Activated CD4-positive, alpha-beta T cell treated with anti-CD3 and anti-CD28 coated beads, Interleukin-2, amount 10 ng/mL, durations not matched to agents 24 days and 14 days (primary cell): Measurements from ENCODE around the gene TTC3. TPM values are rescaled to one million over a fixed set of nuclear protein-coding genes. Genes with fewer than 3 reads are reported as not detected.

ENCODE experiments used
- DNase-seq: peaks from one replicate; pipeline ENCODE4 v3.0.0; 2022
- H3K27ac Mint-ChIP-seq: one replicate; pipeline ENCODE4 v1.8.0; 2022; ENCODE audit warnings: mild to moderate bottlenecking, mixed read lengths
- H3K27me3 Mint-ChIP-seq: one replicate; pipeline ENCODE4 v1.8.0; 2022; ENCODE audit warnings: mixed read lengths
- H3K36me3 Mint-ChIP-seq: one replicate; pipeline ENCODE4 v1.8.0; 2022; ENCODE audit warnings: low read depth, mild to moderate bottlenecking, mixed read lengths
- H3K4me1 Mint-ChIP-seq: one replicate; pipeline ENCODE4 v1.8.0; 2021; ENCODE audit warnings: mixed read lengths
- H3K4me3 Mint-ChIP-seq: one replicate; pipeline ENCODE4 v1.8.0; 2022; ENCODE audit warnings: mild to moderate bottlenecking, moderate library complexity, mixed read lengths
- H3K9me3 Mint-ChIP-seq: one replicate; pipeline ENCODE4 v1.8.0; 2021; ENCODE audit warnings: mixed read lengths
- intact Hi-C: fragments of 100-400 bp; cut with micrococcal nuclease; formaldehyde crosslinking; loops from one replicate; pipeline ENCODE4 v1.15.1; 2023
- total RNA-seq: library from RNA; stranded (reverse); gene quantifications from 2 replicates; pipeline ENCODE4 v1.2.3, GENCODE V29; 2022

The TTC3 gene
- total RNA-seq, 1 donor from 2014 or later: 62.4 TPM

DNA sequence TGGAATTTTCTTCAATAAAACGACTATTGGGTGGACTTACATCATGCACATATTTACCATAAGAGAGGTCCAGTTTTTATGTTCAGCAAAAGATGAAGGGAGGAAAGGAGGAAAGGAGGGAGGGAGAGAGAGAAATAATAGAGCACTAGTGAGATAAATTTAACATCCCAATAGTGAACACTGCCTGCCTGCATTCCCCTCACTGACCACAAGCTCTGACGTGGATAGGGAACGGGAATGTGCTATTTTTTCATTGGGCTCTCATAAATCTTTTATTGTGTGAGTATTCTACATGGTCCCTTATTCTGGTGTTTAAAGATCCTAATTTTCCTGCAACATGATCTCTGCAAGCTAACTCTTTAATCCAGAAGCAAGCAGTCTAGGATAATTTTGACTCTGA lies 82.1 kb downstream of the TTC3 start:
- H3K27ac Mint-ChIP-seq: no peak overlapping the region
- intact Hi-C loops: no loop called here
- DNase-seq: no peak
- peaks cover 51% of the 10 kb centered on the region for H3K36me3 Mint-ChIP-seq
- peaks cover 8% of the 10 kb centered on the region for H3K4me1 Mint-ChIP-seq
- no peaks in the 10 kb centered on the region for H3K9me3 Mint-ChIP-seq
- H3K4me3 Mint-ChIP-seq: no peak overlapping the region
- no peaks in the 10 kb centered on the region for H3K27me3 Mint-ChIP-seq

GRCh38 chr21:37157938-37158337 lies 84.9 kb downstream of the TTC3 start:
- Mint-ChIP-seq H3K27ac (no peak overlapping the region), H3K4me3 (no peak overlapping the region), H3K9me3 (no peaks in the 10 kb centered on the region), H3K4me1 (peaks cover 8% of the 10 kb centered on the region), H3K36me3 (peaks cover 50% of the 10 kb centered on the region), H3K27me3 (no peaks in the 10 kb centered on the region)
- DNase-seq: no peak
- intact Hi-C loops: no loop called here

DNA sequence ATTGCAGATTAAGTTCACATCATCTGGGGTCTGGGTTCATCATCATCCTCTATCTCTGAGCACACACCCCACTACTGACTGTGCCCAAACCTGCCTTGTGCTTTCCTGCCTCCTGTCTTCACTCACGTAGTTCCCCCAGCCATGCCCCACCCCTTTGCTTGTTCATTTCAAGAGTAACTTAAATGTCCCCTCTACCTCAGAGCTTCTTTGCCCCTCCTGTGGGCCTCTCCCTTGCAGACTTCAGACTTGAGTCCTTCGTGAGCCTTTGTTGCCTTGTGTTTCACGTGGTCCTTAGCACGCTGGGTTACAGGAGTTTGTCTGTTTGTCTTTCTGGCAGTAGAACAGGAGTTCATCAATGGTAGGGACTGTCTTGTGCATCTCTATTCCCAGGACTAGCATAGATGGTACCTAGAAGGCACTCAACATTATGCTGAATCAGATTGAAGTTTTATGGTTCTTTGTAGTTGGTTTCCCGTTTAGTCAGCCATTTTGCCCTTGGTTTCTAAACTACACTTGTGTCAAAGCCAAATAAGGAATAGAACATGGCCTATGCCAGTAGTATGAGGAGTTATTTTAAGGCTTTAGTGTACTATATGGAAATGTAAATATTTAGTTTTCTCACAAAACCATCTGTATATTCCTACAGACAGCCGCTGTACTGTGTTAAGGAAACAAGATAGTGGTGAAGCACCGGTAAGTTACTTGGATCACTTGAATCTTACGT lies 86.2 kb downstream of the TTC3 start:
- Mint-ChIP-seq H3K36me3 (peaks cover 52% of the 10 kb centered on the region), H3K9me3 (no peaks in the 10 kb centered on the region), H3K27ac (peak overlapping the region; percentile 55), H3K4me1 (peaks cover 8% of the 10 kb centered on the region), H3K4me3 (no peak overlapping the region), H3K27me3 (no peaks in the 10 kb centered on the region)
- intact Hi-C loops: no loop called here
- DNase-seq: peak; percentile 63

- DNase-seq: no peak
- Mint-ChIP-seq H3K27ac (no peak overlapping the region), H3K9me3 (no peaks in the 10 kb centered on the region), H3K27me3 (no peaks in the 10 kb centered on the region), H3K36me3 (peaks cover 53% of the 10 kb centered on the region), H3K4me1 (peaks cover 8% of the 10 kb centered on the region), H3K4me3 (no peak overlapping the region)
- intact Hi-C loops: no loop called here
Measured at GRCh38 chr21:37159949-37160348, 86.9 kb downstream of the TTC3 start.

DNA sequence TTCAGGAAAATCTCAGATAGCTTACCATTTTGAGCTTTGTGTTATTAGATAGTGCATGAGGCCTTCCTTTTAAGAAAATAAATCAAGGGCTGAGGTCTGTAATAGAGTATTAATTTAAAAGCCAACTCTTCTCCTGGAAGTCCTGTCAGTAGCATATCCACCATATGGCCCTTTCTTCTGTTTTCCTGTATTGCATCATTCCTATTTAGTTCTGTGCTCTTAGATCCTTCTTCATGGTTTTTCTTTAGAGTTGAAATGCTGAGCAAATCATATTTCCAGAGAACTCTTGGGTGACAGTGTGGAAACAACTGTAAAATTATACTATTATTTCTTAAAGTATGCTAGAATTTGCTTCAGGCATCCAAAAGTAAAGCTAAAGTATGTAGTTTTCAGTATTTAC lies 91.7 kb downstream of the TTC3 start:
- peaks cover 31% of the 10 kb centered on the region for H3K36me3 Mint-ChIP-seq
- H3K4me3 Mint-ChIP-seq: no peak overlapping the region
- H3K4me1 Mint-ChIP-seq: peaks cover 2% of the 10 kb centered on the region
- no peaks in the 10 kb centered on the region for H3K9me3 Mint-ChIP-seq
- intact Hi-C loops: no loop called here
- no peak for DNase-seq
- no peaks in the 10 kb centered on the region for H3K27me3 Mint-ChIP-seq
- no peak overlapping the region for H3K27ac Mint-ChIP-seq

DNA sequence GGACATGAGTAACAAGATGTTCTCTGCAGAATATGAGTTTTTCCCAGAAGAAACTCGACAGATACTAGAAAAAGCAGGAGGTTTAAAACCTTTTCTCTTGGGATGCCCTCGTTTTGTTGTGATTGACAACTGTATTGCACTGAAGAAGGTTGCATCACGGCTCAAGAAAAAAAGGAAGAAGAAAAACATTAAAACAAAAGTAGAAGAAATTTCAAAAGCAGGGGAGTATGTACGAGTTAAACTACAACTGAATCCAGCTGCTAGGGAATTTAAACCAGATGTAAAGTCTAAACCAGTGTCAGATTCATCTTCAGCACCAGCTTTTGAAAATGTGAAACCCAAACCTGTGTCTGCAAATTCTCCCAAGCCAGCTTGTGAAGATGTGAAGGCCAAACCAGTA lies 92.5 kb downstream of the TTC3 start:
- H3K4me1 Mint-ChIP-seq: peaks cover 7% of the 10 kb centered on the region

DNA sequence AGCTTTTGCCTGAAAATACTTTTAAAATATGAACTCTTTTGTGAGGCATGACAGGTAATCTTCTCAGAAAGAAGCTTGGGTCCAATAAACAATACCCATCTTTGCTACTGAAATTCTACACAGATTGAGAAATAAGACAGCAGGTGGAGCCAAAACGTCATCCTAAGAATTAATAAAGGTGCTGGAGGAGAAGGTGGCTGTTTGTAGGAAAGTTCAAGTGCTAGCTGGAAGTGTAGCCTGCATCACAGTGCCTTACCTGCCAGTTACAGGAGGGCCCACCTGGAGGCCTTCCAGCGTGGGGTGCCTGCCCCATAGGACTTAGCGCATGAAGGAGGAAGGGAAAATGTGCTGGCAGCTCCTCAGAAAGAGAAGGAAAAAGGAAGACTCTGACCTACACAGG lies 93.7 kb downstream of the TTC3 start:
- Mint-ChIP-seq H3K27me3 (no peaks in the 10 kb centered on the region), H3K4me3 (no peak overlapping the region), H3K9me3 (no peaks in the 10 kb centered on the region), H3K27ac (peak overlapping the region; percentile 79), H3K36me3 (peaks cover 27% of the 10 kb centered on the region), H3K4me1 (peaks cover 7% of the 10 kb centered on the region)
- peak; percentile 80 for DNase-seq
- intact Hi-C loops: no loop called here

More for the DNA sequence above, 92.5 kb downstream of the TTC3 start:
- DNase-seq: no peak
- Mint-ChIP-seq H3K36me3 (peaks cover 34% of the 10 kb centered on the region), H3K27me3 (no peaks in the 10 kb centered on the region), H3K27ac (no peak overlapping the region), H3K4me3 (no peak overlapping the region), H3K9me3 (no peaks in the 10 kb centered on the region)
- intact Hi-C loops: no loop called here

DNA sequence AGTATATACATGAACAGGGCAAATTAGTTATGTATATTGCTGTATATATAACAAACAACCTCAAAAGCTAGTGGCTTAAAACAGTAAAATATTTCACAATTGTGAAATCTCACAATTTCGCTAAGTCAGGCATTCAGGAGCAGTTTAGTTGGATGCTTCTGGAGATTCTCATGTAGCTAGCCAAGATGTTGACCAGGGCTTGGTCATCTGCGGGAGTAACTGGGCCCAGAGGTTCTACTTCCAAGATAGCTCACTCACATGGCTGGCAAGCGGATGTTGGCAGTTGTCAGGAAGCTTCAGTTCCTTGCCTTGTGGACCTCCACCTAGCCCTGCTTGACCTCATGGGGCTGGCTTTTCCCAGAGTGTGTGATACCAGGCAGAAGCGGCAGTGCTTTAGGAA lies 95.6 kb downstream of the TTC3 start:
- Mint-ChIP-seq H3K36me3 (peaks cover 32% of the 10 kb centered on the region), H3K4me1 (peaks cover 7% of the 10 kb centered on the region), H3K27me3 (no peaks in the 10 kb centered on the region), H3K4me3 (no peak overlapping the region), H3K27ac (no peak overlapping the region), H3K9me3 (no peaks in the 10 kb centered on the region)
- intact Hi-C loops: no loop called here
- no peak for DNase-seq

- no peak overlapping the region for H3K27ac Mint-ChIP-seq
- peaks cover 35% of the 10 kb centered on the region for H3K36me3 Mint-ChIP-seq
- intact Hi-C loops: no loop called here
- DNase-seq: no peak
- H3K9me3 Mint-ChIP-seq: no peaks in the 10 kb centered on the region
- no peak overlapping the region for H3K4me3 Mint-ChIP-seq
- peaks cover 5% of the 10 kb centered on the region for H3K4me1 Mint-ChIP-seq
- no peaks in the 10 kb centered on the region for H3K27me3 Mint-ChIP-seq
Measured at GRCh38 chr21:37172646-37173045, 99.6 kb downstream of the TTC3 start.

DNA sequence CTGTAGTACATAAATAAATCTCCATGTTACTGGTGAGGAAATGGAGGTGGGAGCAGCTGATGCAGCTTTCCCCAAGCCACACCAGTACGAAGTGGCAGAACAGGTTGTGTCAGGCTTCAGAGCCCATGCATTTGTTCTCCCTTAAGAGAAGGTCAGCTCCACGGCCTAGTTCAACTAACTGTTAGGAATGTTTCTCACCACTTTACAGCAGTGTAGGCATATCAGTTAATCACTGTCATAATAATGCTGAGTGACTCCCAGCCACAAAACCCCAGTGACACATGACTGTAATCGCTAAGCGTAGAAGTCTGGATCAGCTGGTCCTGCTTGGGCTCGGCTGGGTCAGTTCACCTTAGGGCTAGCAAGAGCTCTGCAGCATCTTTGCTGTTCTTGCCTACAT lies 103.7 kb downstream of the TTC3 start:
- no peaks in the 10 kb centered on the region for H3K4me1 Mint-ChIP-seq
- peaks cover 50% of the 10 kb centered on the region for H3K36me3 Mint-ChIP-seq
- H3K27me3 Mint-ChIP-seq: no peaks in the 10 kb centered on the region
- DNase-seq: no peak
- no peaks in the 10 kb centered on the region for H3K9me3 Mint-ChIP-seq
- intact Hi-C loops: no loop called here
- H3K4me3 Mint-ChIP-seq: no peak overlapping the region
- H3K27ac Mint-ChIP-seq: no peak overlapping the region

DNA sequence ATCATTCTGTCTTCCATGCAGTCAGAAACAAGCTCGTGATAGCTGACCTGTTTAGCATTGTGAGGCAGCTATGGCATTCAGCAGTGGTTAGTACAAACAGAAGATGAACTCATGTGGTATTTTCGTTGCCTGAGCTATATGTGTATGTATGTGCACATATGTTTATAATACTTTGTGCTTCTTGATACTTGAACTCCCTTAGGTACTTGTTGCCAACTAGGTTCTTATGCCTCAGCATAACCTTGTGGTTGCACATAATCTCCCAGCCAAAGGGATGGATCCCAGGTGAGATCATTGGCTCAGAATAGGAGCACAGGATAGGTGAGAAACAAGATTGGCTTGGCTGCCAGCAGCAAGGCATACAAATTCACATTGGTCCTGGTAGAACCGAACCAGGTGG lies 108.0 kb downstream of the TTC3 start:
- no peaks in the 10 kb centered on the region for H3K9me3 Mint-ChIP-seq
- no peaks in the 10 kb centered on the region for H3K27me3 Mint-ChIP-seq
- intact Hi-C loops: no loop called here
- DNase-seq: peak; percentile 49
- peaks cover 53% of the 10 kb centered on the region for H3K36me3 Mint-ChIP-seq
- H3K4me1 Mint-ChIP-seq: peaks cover 6% of the 10 kb centered on the region
- H3K4me3 Mint-ChIP-seq: no peak overlapping the region
- H3K27ac Mint-ChIP-seq: no peak overlapping the region

DNA sequence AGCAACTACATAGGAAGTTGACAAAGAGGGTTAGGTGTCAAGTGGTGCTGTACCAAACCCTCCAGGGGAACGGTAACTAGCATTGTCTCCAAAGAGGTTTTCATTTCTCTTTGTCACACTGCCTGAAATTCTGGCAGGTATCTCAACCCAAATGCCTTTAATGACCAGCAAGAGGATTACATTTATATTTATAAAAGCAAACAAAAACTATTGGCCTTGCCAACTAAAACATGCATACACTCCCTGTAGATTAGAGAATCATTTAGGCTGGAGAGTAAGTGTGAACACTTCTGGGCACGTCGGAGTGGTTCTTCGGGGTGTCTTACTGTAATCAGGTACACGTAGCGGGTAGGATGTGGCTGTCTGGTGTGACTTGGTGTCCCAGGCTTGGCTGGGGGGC lies 109.2 kb downstream of the TTC3 start:
- Mint-ChIP-seq H3K27ac (no peak overlapping the region), H3K36me3 (peaks cover 50% of the 10 kb centered on the region), H3K4me1 (peaks cover 10% of the 10 kb centered on the region), H3K9me3 (no peaks in the 10 kb centered on the region), H3K4me3 (no peak overlapping the region), H3K27me3 (no peaks in the 10 kb centered on the region)
- intact Hi-C loops: no loop called here
- peak; percentile 44 for DNase-seq

- Mint-ChIP-seq H3K4me1 (peaks cover 10% of the 10 kb centered on the region), H3K4me3 (no peak overlapping the region), H3K27ac (peak overlapping the region; percentile 10), H3K9me3 (no peaks in the 10 kb centered on the region), H3K36me3 (peaks cover 46% of the 10 kb centered on the region), H3K27me3 (no peaks in the 10 kb centered on the region)
- DNase-seq: peak; percentile 53
- intact Hi-C loops: no loop called here
Measured at GRCh38 chr21:37183749-37184148, 110.7 kb downstream of the TTC3 start.

DNA sequence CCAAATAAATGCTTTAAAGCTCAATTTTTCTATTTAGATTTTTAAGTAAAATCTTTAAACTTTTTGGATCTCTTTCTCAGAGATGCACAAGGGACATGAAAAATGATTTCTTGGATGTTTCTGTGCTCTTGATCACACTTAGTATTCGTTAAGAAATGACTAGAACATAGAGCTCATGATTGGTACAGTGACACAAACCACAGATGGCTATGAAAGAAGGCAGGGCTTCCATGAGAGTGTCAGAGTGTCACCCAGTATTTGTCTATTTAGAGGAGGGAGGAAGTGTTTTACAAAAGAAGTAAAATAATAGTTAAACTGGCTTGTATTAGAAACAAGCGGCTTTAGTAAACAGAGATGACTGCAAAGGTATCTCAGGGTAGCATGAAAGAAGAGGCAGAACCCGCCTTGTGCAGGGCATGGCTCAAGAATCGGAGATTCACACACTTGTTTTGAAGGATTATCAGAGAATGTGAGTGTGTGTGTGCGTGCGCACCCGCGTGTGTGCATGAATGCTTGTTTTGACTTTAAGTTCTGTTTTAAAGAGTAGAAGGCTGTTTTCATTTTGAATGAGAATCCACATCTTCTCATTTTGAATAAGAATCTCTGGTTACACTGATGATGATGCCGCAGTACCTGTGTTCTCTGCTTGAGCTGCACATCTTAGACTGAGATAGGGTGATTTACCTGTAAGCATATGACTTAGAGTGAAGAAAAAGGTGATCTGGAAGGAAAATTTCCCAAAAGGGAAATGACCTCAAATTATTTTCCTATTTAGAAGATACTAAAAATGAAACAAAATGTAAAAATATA lies 111.9 kb downstream of the TTC3 start:
- Mint-ChIP-seq H3K4me3 (no peak overlapping the region), H3K27me3 (no peaks in the 10 kb centered on the region), H3K27ac (no peak overlapping the region), H3K36me3 (peaks cover 42% of the 10 kb centered on the region), H3K9me3 (no peaks in the 10 kb centered on the region), H3K4me1 (peaks cover 10% of the 10 kb centered on the region)
- intact Hi-C loops: no loop called here
- peak; percentile 55 for DNase-seq
